Fibroblast of lung (primary cell): ENCODE measurements around the gene KRT39.

Source experiments
- EZH2 ChIP-seq: IDR thresholded peaks from 2 replicates; pipeline ENCODE4 v1.5.1; 2012; ENCODE audit warnings: low read length, control low read depth, mild to moderate bottlenecking; ENCODE audit errors: missing control alignments
- TF ChIP-seq, protein P1 (sequence below), 2 donors: IDR thresholded peaks in 1 of 2; conservative IDR thresholded peaks in 1 of 2; 1 replicate in 1 of 2; 2 replicates in 1 of 2; pipeline ENCODE4 v1.5.1; 2011 to 2012; ENCODE audit warnings: low read length in 2 of 2, control low read depth in 1 of 2, inconsistent platforms in 1 of 2, low read depth in 1 of 2, mild to moderate bottlenecking in 1 of 2

DNA sequence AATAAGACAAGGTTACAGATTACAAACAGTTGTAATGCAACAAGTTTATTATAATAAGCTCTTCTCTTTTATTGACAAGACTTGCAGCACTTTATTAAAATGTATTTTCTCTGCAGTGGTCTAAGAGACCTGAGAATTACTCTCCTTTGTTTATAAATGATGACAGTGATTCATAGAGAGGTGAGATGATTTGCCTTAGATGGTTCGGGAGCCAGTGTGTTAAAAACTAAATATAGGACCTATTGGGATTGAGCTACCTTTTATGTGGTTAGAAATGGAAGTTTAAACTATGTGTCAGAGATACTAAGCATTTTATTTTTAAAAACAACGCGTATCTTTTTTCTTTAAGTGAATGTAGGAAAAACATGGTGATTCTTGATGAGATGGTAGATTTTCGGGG lies 30.1 kb upstream of the KRT39 start:
- TF ChIP-seq EZH2 = no peak
- TF ChIP-seq, protein P1, sequence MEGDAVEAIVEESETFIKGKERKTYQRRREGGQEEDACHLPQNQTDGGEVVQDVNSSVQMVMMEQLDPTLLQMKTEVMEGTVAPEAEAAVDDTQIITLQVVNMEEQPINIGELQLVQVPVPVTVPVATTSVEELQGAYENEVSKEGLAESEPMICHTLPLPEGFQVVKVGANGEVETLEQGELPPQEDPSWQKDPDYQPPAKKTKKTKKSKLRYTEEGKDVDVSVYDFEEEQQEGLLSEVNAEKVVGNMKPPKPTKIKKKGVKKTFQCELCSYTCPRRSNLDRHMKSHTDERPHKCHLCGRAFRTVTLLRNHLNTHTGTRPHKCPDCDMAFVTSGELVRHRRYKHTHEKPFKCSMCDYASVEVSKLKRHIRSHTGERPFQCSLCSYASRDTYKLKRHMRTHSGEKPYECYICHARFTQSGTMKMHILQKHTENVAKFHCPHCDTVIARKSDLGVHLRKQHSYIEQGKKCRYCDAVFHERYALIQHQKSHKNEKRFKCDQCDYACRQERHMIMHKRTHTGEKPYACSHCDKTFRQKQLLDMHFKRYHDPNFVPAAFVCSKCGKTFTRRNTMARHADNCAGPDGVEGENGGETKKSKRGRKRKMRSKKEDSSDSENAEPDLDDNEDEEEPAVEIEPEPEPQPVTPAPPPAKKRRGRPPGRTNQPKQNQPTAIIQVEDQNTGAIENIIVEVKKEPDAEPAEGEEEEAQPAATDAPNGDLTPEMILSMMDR (conservative IDR thresholded peaks at IDR 0.05 in 1 of 2, IDR thresholded peaks at IDR 0.05 in 1 of 2; ENCODE audit: low read depth in 1 of 2, low read length in 2 of 2) = no peak
